Esophagus muscularis mucosa (tissue), 4 donors: ENCODE data around the gene CLDN6. TPM values are rescaled to one million over a fixed set of nuclear protein-coding genes. Genes with fewer than 3 reads are reported as not detected.

ENCODE experiments used
- DNase-seq: peaks from one replicate; pipeline ENCODE4 v3.0.0-alpha.2; 2017; ENCODE audit errors: extremely low spot score
- H3K27ac ChIP-seq, 4 donors: fragments of 200-600 bp; sonication (generic); replicated peaks in 1 of 4; 1 replicate in 3 of 4; 2 replicates in 1 of 4; pipeline ENCODE4 v1.5.1; 2016 to 2019; ENCODE audit warnings: mild to moderate bottlenecking in 1 of 4
- H3K27me3 ChIP-seq, 4 donors: fragments of 200-600 bp; sonication (generic); one replicate each; pipeline versions ENCODE4 v1.5.1 to v1.6.0; 2016 to 2019
- H3K36me3 ChIP-seq, 4 donors: fragments of 200-600 bp; sonication (generic); one replicate each; pipeline ENCODE4 v1.5.1; 2016 to 2019
- H3K4me1 ChIP-seq, 4 donors: fragments of 200-600 bp; sonication (generic); one replicate each; pipeline ENCODE4 v1.5.1; 2016 to 2019
- H3K4me3 ChIP-seq, 4 donors: fragments of 200-600 bp; sonication (generic); 1 replicate in 2 of 4; 2 replicates in 2 of 4; pipeline ENCODE4 v1.5.1; 2016 to 2019; ENCODE audit warnings: mild to moderate bottlenecking in 4 of 4, moderate library complexity in 1 of 4
- H3K9me3 ChIP-seq, 4 donors: fragments of 200-600 bp; sonication (generic); 1 replicate in 3 of 4; 2 replicates in 1 of 4; pipeline ENCODE4 v1.5.1; 2016 to 2019
- EP300 ChIP-seq: sonication (generic); formaldehyde crosslinking; IDR thresholded peaks from one replicate; pipeline ENCODE4 v1.6.1; 2017; ENCODE audit warnings: antibody characterized with exemption
- POLR2A ChIP-seq: fragments of 450-650 bp; IDR thresholded peaks from one replicate; pipeline ENCODE4 v1.6.1; 2017; ENCODE audit warnings: antibody characterized with exemption, moderate library complexity, mild to moderate bottlenecking, low read depth
- POLR2AphosphoS5 ChIP-seq, 2 donors: sonication (generic); formaldehyde crosslinking; IDR thresholded peaks; one replicate each; pipeline ENCODE4 v1.6.1; 2017; ENCODE audit warnings: antibody characterized with exemption in 2 of 2
- WGBS: methylation state at CpG from one replicate; pipeline ENCODE4 v1.1.5; 2018; 5-methylcytosine and 5-hydroxymethylcytosine counted together
- intact Hi-C: fragments of 100-400 bp; cut with DNase I; formaldehyde crosslinking; loops from one replicate; pipeline ENCODE4 v1.15.1; 2023
- total RNA-seq, 4 donors: library from RNA; depleted of rRNA; stranded (reverse); fragments of >200 nt; gene quantifications; one replicate each; pipeline versions ENCODE4 v1.1.0 to v1.2.1, GENCODE V29; 2016
- TF ChIP-seq, protein P1 (sequence below), 3 experiments: fragments of 200-600 bp in 2 of 3; fragments of 450-650 bp in 1 of 3; sonication (generic) in 2 of 3; IDR thresholded peaks; one replicate each; pipeline ENCODE4 v1.5.1; 2017 to 2019; ENCODE audit warnings: antibody characterized with exemption in 3 of 3, mild to moderate bottlenecking in 2 of 3, moderate library complexity in 1 of 3

Gene CLDN6
- total RNA-seq, 4 donors from 2014 or later: not detected

DNA sequence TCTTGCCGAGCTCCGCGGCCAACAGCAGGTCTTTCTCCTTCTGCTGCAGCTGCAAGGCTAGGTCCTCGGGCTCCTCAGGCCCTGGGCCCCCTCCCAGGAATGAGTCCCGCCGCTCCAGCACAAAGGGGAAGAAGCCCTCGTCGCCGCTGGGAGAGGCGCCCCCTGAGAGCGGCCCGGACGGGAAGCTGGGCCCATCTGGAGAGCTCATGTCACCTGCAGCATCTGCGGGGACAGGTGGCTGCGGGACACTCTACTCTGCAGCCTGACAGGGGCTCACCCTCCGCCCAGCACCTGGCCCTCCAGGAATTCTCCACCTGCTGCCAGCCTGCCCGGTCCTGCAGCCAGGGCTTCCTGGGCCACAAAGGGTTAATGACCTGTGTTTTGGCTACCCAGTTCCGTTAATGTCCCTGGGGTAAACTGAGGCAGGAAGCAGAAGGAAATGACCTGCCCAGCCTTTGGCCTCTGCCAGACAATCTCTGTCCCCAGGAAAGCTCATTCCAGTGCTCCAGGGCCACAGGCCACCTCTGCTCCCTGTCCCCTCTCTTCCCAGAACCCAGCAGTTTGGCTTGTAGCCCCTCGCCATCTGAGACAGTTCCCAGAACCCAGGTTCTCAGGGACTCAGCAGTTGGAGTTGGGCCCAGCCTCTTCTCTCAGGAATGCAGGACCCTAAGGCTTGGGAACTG is 17.4 kb upstream of the CLDN6 start:
- intact Hi-C loops: no loop called here
- Histone ChIP-seq H3K27me3 (peaks cover 0 to 99% (median 53%) of the 10 kb centered on the region in 4 donors), H3K36me3 (no peaks in the 10 kb centered on the region), H3K9me3 (no peaks in the 10 kb centered on the region), H3K4me1 (peaks cover 7 to 13% (median 10%) of the 10 kb centered on the region in 4 donors), H3K27ac (no peak overlapping the region), H3K4me3 (no peak overlapping the region)
- 40% methylated on average over 8 of the region's 19 CpGs for WGBS
- no peak for DNase-seq
- TF ChIP-seq POLR2A (no peak), EP300 (no peak), POLR2AphosphoS5 (IDR thresholded peaks at IDR 0.05) (no peak)
- TF ChIP-seq, protein P1, sequence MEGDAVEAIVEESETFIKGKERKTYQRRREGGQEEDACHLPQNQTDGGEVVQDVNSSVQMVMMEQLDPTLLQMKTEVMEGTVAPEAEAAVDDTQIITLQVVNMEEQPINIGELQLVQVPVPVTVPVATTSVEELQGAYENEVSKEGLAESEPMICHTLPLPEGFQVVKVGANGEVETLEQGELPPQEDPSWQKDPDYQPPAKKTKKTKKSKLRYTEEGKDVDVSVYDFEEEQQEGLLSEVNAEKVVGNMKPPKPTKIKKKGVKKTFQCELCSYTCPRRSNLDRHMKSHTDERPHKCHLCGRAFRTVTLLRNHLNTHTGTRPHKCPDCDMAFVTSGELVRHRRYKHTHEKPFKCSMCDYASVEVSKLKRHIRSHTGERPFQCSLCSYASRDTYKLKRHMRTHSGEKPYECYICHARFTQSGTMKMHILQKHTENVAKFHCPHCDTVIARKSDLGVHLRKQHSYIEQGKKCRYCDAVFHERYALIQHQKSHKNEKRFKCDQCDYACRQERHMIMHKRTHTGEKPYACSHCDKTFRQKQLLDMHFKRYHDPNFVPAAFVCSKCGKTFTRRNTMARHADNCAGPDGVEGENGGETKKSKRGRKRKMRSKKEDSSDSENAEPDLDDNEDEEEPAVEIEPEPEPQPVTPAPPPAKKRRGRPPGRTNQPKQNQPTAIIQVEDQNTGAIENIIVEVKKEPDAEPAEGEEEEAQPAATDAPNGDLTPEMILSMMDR (IDR thresholded peaks at IDR 0.05): no peak

DNA sequence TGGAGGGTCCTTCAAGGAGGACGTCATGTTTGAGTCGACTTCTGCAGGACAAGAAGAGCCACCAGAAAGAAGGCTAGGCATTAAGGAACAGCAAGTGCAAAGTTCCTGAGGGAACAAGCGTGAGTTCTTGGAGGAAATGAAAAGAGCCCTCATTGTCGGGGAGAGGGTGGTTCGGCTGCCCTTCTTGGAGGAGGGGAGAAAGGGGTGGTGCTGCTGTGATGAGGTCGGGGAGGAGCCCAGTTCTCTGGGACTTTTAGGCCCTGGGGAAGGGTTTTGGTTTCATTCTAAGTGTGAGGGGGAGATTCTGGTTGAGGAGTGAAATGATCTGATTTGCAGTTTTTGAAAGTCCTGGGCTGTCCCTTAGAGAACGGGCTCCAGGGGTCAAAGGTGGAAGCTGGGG is 14.6 kb upstream of the CLDN6 start:
- H3K27me3 ChIP-seq: peaks cover 0 to 91% (median 53%) of the 10 kb centered on the region in 4 donors
- H3K4me3 ChIP-seq: no peak overlapping the region
- TF ChIP-seq POLR2AphosphoS5 (IDR thresholded peaks at IDR 0.05) (no peak), POLR2A (no peak), EP300 (no peak)
- TF ChIP-seq, protein P1 (IDR thresholded peaks at IDR 0.05): no peak
- intact Hi-C loops: no loop called here
- H3K4me1 ChIP-seq: peaks cover 22 to 36% (median 33%) of the 10 kb centered on the region in 4 donors
- WGBS: 43% methylated on average over 7 of the region's 7 CpGs
- DNase-seq: no peak
- no peak overlapping the region for H3K27ac ChIP-seq
- H3K9me3 ChIP-seq: no peaks in the 10 kb centered on the region
- no peaks in the 10 kb centered on the region for H3K36me3 ChIP-seq

DNA sequence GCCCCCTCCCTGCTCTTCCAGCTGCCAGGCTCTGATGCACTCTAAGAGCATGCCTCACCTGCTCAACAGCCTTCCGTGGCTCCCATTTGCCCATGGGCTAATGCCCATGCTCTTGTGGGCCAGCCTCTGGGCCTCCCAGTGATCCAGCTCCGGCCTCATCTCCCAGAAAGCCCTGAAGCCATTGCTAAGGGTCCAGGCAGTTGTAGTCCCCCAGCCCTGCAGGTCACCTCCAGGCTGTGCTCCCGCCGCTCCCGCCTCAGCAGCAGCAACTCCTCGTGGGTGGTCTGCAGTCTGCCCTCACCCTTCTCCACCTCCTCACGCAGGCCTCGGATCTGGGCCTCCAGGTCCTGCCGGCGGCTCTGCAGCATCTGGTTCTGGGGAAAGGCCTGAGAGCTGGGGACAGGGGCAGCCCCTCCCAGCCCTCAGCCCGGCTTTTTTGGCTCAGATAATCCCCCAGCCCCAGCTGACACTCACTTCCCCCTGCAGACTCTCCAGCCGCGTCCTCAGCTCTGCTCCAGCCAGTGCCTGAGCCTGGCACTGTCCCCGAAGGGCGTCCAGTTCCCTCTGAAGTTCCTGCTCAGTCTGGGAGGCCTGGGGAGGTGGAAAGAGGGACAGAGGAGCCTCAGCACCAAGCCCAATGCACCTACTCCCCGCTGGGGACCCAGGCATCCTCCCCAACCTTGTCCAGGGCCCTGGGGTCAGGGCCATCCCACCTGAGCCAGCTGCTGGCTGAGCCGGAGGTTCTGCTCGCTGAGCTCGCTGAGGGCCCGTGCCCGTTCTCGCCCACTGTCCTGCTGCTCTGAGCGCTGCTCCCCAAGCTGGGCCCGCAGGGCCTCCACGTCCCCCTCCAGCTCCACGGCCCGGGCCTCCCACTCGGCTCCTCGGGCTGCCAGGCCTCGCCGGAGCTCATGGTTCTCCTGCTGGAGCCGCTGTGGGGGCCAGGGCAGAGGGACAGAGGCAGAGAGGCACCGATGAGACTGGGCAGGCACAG is 12.5 kb upstream of the CLDN6 start:
- Histone ChIP-seq H3K4me1 (peaks cover 15 to 31% (median 24%) of the 10 kb centered on the region in 4 donors), H3K9me3 (no peaks in the 10 kb centered on the region), H3K27ac (no peak overlapping the region), H3K4me3 (no peak overlapping the region), H3K36me3 (peaks cover 11 to 19% (median 19%) of the 10 kb centered on the region in 4 donors), H3K27me3 (peaks cover 0 to 70% (median 32%) of the 10 kb centered on the region in 4 donors)
- DNase-seq: no peak
- intact Hi-C loops: no loop called here
- WGBS: 80% methylated on average over 15 of the region's 33 CpGs
- no peak for TF ChIP-seq POLR2A
- no peak for TF ChIP-seq EP300

DNA sequence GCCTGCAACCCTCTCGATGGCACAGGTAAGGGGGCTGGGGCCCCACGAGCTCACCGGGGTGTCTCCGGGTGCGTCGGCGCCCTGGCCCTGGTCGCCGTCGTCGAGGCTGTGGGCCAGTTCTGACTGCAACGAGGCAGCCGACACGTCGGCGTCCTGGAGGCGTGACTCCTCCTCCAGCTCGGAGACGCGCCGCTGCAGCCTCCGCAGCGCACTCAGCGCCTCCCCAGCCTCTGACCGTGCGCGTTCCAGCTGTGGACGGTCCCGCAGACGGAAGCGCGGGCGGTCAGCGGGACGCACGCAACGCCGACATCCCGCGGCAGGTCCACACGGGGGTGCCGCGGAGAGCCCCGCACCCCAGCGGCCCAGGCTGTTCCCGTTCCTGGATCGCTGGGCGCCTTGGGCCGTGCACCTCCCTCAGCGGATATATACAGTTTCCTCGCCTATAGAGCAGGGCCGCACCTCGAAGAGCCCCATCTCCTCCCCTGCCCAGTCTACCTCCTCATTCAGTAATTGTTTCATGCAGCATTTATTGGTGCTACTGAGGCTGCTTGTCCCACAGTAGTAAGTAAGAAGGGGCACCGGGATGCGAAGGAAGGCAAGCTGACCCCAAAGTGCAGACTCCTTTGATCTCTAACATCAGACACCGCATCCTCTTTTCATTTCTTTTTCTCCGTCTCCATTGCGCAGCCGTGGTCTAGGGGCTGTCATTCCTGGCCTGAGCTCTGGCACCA is 11.7 kb upstream of the CLDN6 start:
- Histone ChIP-seq H3K27ac (no peak overlapping the region), H3K4me3 (peak overlapping the region in 1 of 4 donors; percentile 34), H3K36me3 (peaks cover 11 to 20% (median 19%) of the 10 kb centered on the region in 4 donors), H3K9me3 (no peaks in the 10 kb centered on the region), H3K27me3 (peaks cover 0 to 61% (median 24%) of the 10 kb centered on the region in 4 donors), H3K4me1 (peaks cover 17 to 40% (median 33%) of the 10 kb centered on the region in 4 donors)
- intact Hi-C loops: no loop called here
- DNase-seq: no peak
- 39% methylated on average over 9 of the region's 59 CpGs for WGBS
- TF ChIP-seq, protein P1 (IDR thresholded peaks at IDR 0.05): no peak
- no peak for TF ChIP-seq POLR2AphosphoS5 (IDR thresholded peaks at IDR 0.05)
- no peak for TF ChIP-seq EP300
- no peak for TF ChIP-seq POLR2A
